ENCODE measurements around the gene CSRNP2. TPM values are rescaled to one million over a fixed set of nuclear protein-coding genes. Genes with fewer than 3 reads are reported as not detected.
A peak's percentile ranks its signal among the peaks of the same experiment; 100 is the strongest.

CSRNP2 gene
- total and polyA plus RNA-seq, 2 experiments from 2014 or later: 6.9 to 30.9 TPM

DNA sequence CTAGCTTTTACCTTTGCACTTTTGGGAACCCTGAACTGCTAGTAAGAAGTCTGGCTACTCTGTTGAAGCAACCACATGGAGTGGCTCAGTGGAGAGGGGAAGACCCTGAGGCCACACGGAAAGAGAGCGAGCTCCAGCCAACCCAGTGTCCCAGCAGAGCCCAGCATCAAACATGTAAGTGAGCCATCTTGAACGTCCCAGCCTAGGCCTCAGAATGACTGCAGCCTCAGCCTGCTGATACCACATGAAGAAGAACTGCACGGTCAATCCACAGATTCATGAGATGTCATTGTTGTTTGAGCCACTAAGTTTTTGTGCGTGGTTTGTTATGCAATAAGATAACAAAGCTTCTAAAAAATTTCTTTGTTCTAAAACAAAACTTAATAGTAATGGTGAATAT is 49.3 kb upstream of the CSRNP2 start:
- Histone ChIP-seq H3K4me1 (ENCODE audit: insufficient read depth) (no peaks in the 10 kb centered on the region), H3K27me3 (ENCODE audit: insufficient read depth) (no peaks in the 10 kb centered on the region), H3F3A (replicated peaks; ENCODE audit: low read depth) (no peaks in the 10 kb centered on the region), H4K20me1 (replicated peaks; ENCODE audit: insufficient read depth) (peaks cover 7% of the 10 kb centered on the region; the same call in 1 of the 2 replicates), H3K4me3 (no peak overlapping the region), H3K27ac (ENCODE audit: low read depth) (no peak overlapping the region), H2AFZ (no peak overlapping the region), H3K9me2 (ENCODE audit: insufficient read depth) (no peaks in the 10 kb centered on the region), H3K4me2 (no peak overlapping the region), H3K36me3 (ENCODE audit: insufficient read depth) (no peaks in the 10 kb centered on the region), H3K79me2 (replicated peaks; ENCODE audit: insufficient read depth) (peaks cover 42% of the 10 kb centered on the region)
- Mint-ChIP-seq H3K27me3 (ENCODE audit: insufficient read depth, low read depth, poor library complexity) (no peaks in the 10 kb centered on the region), H3K4me1 (peaks cover 4% of the 10 kb centered on the region; the same call in 2 of the 3 replicates), H3K27ac (peak overlapping the region; percentile 28; the same call in 1 of the 2 replicates), H3K9me3 (no peaks in the 10 kb centered on the region), H3K4me3 (no peak overlapping the region), H3K36me3 (ENCODE audit: low read depth) (0 out of 3 replicates have a peak, but pooled peaks cover 3% of the 10 kb centered on the region)
- DNase-seq (ENCODE audit: low spot score): no peak
- ATAC-seq: no peak
- no peak for TF ChIP-seq EZH2 (IDR thresholded peaks at IDR 0.05; ENCODE audit: low read depth, unreplicated experiment)
- TF ChIP-seq, protein P1, sequence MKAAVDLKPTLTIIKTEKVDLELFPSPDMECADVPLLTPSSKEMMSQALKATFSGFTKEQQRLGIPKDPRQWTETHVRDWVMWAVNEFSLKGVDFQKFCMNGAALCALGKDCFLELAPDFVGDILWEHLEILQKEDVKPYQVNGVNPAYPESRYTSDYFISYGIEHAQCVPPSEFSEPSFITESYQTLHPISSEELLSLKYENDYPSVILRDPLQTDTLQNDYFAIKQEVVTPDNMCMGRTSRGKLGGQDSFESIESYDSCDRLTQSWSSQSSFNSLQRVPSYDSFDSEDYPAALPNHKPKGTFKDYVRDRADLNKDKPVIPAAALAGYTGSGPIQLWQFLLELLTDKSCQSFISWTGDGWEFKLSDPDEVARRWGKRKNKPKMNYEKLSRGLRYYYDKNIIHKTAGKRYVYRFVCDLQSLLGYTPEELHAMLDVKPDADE (IDR thresholded peaks at IDR 0.05): no peak

DNA sequence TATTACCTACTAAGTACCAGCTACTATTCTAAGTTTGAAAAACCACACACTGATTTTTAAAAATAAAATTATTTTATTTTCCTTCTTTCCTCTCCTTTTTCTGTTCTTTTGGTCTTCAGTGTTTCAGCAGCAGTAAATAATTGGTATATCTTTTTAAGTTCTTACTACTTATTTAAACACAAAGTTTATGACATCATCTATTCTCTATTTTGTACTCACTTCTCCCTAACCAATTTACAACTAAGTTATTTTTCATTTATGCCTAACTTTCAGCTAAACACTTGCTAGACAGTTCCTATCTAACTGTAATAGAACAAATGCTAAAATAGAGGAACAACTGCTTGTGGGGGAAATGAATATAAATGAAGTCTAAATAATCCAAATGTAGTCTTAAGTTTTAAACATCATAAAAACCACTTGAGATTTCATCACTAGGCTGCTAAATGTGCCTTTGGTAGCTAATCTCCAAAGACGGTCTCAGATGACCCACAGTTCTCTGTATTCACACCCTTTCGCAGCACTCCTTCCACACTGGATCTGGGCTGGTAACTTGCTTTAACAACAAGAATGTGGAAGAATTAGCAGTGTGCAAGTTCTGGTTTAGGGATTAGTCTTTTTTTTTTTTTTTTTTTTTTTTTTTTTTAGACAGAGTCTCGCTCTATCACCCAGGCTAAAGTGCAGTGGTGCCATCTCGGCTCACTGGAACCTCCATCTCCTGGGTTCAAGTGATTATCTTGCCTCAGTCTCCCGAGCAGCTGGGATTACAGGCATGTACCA is 48.5 kb upstream of the CSRNP2 start:
- H4K20me1 ChIP-seq (replicated peaks; ENCODE audit: insufficient read depth): peaks cover 7% of the 10 kb centered on the region; the same call in 1 of the 2 replicates
- H3K4me1 ChIP-seq (ENCODE audit: insufficient read depth): no peaks in the 10 kb centered on the region
- no peak overlapping the region for H2AFZ ChIP-seq
- Mint-ChIP-seq H3K4me1 (peaks cover 4% of the 10 kb centered on the region; the same call in 2 of the 3 replicates), H3K4me3 (no peak overlapping the region), H3K27ac (0 out of 2 replicates have a peak overlapping the region, but pooled peaks have one; percentile 28), H3K9me3 (no peaks in the 10 kb centered on the region), H3K36me3 (ENCODE audit: low read depth) (0 out of 3 replicates have a peak, but pooled peaks cover 3% of the 10 kb centered on the region), H3K27me3 (ENCODE audit: insufficient read depth, low read depth, poor library complexity) (no peaks in the 10 kb centered on the region)
- H3K36me3 ChIP-seq (ENCODE audit: insufficient read depth): no peaks in the 10 kb centered on the region; the same call in 1 of the 2 replicates
- no peaks in the 10 kb centered on the region for H3K27me3 ChIP-seq (ENCODE audit: insufficient read depth)
- H3K9me2 ChIP-seq (ENCODE audit: insufficient read depth): no peaks in the 10 kb centered on the region
- TF ChIP-seq, protein P2, sequence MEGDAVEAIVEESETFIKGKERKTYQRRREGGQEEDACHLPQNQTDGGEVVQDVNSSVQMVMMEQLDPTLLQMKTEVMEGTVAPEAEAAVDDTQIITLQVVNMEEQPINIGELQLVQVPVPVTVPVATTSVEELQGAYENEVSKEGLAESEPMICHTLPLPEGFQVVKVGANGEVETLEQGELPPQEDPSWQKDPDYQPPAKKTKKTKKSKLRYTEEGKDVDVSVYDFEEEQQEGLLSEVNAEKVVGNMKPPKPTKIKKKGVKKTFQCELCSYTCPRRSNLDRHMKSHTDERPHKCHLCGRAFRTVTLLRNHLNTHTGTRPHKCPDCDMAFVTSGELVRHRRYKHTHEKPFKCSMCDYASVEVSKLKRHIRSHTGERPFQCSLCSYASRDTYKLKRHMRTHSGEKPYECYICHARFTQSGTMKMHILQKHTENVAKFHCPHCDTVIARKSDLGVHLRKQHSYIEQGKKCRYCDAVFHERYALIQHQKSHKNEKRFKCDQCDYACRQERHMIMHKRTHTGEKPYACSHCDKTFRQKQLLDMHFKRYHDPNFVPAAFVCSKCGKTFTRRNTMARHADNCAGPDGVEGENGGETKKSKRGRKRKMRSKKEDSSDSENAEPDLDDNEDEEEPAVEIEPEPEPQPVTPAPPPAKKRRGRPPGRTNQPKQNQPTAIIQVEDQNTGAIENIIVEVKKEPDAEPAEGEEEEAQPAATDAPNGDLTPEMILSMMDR (conservative IDR thresholded peaks at IDR 0.05; ENCODE audit: low read depth in 2 of 2): no peak
- TF ChIP-seq STAT1 (IDR thresholded peaks at IDR 0.05; ENCODE audit: unreplicated experiment) (no peak), NANOG (IDR thresholded peaks at IDR 0.05; ENCODE audit: borderline replicate concordance) (no peak), CREB1 (CRISPR knock-in tag; IDR thresholded peaks at IDR 0.05; ENCODE audit: low read depth) (no peak), EZH2 (IDR thresholded peaks at IDR 0.05; ENCODE audit: low read depth, unreplicated experiment) (no peak), JUNB (IDR thresholded peaks at IDR 0.05; ENCODE audit: unreplicated experiment) (no peak)
- no peak overlapping the region for H3K4me2 ChIP-seq
- no peak overlapping the region for H3K27ac ChIP-seq (ENCODE audit: low read depth)
- H3K4me3 ChIP-seq: no peak overlapping the region
- DNase-seq (ENCODE audit: low spot score) (no peak), ATAC-seq (no peak)
- peaks cover 49% of the 10 kb centered on the region for H3K79me2 ChIP-seq (replicated peaks; ENCODE audit: insufficient read depth)
- H3F3A ChIP-seq (replicated peaks; ENCODE audit: low read depth): no peaks in the 10 kb centered on the region
